Activated CD4-positive, alpha-beta T cell treated with anti-CD3 and anti-CD28 coated beads, Interleukin-2, Interleukin-4, amounts not matched to agents 100 ng/mL and 50 ng/mL, durations not matched to agents 16 hours and 8 hours (primary cell): ENCODE measurements around the gene IGF2.
A peak's percentile ranks its signal among the peaks of the same experiment; 100 is the strongest.

ENCODE experiments used
- DNase-seq: peaks from one replicate; pipeline ENCODE4 v3.0.0-alpha.2; 2020; ENCODE audit warnings: low spot score

The IGF2 gene

DNA sequence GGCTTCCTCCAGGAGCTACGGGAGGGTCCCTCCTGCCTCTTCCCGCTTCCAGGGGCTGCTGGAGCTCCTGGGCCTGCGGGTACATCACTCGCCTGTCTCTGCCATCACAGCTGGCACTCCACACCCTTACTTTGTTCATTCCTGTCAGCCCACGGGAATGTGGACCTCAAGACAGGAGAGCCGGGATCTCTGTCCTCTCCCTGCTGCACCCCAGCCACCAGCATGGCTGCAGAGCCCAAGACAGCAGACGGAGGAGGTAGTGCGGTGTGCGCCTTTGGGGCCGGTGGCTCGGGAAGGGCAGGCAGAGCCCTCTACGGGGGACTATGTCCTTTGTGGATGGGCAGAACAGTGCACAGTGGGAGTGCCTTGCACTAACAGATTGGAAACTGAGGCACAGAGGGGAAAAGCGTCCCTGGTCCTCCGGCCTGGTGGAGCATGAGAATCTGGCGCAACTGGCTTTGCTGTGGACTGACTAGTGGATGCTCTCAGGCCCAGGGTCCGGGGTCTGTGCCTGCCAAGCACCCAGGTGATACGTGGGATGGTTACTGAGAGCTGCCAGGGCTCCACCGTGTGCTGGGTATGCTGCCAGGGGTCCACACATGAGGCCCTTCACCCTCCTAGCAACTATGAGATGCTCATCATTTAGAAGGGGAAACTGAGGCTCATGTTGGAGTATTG, 47.3 kb downstream of the IGF2 start:
- DNase-seq, result no peak

- DNase-seq, result no peak
Measured at GRCh38 chr11:2091112-2091746, 48.0 kb downstream of the IGF2 start.

DNA sequence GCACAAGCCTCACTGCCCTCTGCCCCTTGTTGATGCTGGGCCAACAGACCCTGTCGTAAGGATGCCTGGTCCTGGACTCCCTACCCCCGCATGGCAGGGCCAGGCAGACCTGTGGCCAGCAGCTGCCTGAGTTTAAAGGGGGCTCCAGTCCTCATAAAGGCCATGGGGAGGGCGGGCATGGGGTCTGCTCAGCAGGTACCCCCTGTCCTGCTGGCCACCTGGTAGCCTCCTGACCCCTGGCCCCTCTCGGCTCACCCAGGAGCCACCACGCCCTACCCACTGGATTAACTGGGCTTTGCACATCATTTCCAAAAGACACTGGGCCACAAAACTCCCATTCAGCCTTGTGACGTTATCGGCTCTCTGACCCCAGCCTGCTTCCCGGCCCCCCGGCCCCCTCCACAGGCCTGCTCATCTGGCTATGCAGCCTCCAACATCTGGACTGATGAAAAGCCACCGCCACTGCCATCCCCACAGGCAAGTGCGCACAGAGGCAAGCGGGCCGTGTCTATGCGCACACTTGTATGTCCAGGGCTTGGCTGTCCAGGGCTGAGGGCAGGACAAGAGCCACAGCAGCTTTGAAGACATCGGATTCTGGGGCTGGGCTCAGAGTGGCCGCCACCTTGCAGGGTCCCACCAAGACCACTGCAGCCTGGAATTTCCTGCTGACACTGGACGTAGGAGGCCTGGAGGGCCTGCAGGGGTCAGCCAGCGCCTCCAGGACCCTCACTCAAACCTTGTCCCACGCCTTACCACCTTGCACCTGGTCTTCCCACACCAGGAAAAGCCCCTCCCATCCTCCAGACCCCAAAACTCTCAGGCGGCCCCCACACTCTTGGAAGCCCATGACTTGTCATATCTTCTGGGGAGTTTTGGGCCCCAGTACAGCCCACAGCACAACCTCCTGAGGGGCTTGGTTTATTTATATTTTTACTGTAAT, 48.7 kb downstream of the IGF2 start:
- no peak for DNase-seq

DNA sequence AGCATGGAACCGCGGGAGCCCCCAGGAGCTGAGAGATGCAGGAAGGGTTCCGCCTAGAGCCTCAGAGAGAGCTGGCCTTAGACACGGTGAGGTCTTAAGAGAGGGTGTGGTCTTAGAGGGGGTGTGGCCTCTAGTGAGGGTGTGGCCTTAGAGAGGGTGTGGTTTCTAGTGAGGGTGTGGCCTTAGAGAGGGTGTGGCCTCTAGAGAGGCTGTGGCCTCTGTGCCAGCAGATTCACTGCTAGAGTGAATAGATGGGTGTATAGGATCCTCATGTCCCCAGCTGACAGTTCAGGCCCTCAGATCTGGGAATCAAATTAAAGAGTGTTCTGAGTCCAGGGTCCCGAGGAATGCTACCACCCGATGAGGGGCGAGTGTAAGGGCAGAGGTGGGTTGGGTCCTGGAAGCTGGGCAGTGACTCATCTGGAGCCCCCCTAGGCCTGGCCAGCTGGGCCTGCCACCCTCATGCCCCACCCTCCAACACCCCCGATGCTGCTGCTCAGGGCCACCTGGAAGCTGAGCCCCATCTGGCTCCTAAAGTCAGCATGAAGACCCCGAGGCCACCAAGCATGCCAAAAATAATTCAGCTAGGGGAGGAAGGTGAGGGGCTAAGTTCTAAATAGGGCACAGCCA, 49.5 kb downstream of the IGF2 start:
- DNase-seq, result peak; percentile 55

- no peak for DNase-seq
Measured at GRCh38 chr11:2088746-2089535, 50.2 kb downstream of the IGF2 start.

- no peak for DNase-seq
Measured at GRCh38 chr11:2088284-2088683, 50.9 kb downstream of the IGF2 start.

- no peak for DNase-seq
Measured at GRCh38 chr11:2086239-2087040, 52.7 kb downstream of the IGF2 start.

GRCh38 chr11:2085251-2086066, 53.7 kb downstream of the IGF2 start:
- DNase-seq, result no peak

- no peak for DNase-seq
Measured at GRCh38 chr11:2084721-2085120, 54.5 kb downstream of the IGF2 start.
